Measurements from ENCODE around the gene IZUMO2. TPM values are rescaled to one million over a fixed set of nuclear protein-coding genes. Genes with fewer than 3 reads are reported as not detected.

The IZUMO2 gene
- polyA plus RNA-seq, 1 donor from 2014 or later, result not detected

DNA sequence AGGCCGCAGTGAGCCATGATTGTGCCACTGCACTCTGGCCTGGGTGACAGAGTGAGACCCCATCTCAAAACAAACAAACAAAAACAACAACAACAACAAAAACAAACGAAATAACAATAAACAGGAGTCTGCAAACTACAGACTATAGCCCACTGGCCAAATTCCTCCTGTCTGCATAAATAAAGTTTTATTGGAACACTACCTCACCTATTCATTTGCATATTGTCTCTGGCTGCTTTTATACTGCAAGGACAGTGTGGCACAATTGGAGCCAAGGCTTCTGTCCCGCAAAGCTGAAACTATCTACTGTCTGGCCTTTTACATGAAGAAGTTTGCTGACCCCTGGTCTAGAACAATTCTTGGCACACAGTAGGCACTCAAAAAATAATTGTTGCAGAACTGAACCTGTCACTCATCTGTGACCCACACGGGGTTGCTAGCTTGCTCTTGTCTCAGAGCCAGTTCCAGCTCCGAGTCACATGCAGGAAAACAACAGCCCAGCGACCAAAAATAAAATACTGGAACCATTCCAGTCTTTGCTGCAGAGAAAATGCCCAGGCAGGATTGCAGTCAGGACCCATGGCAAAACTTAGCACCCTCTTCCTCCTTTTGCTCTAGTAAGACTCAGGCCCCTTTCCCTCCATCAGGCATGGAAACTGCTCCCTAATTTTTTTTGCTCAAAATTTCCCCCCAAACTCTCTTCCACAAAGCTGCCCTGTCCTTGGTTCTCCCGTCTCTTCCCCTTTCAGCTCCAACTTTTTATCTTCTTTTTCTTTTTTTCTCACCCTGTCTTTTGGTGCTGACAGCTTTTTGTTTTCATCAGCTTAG is 35.6 kb upstream of the IZUMO2 start:
- H3K4me3 ChIP-seq (ENCODE audit: low read length), result no peak overlapping the region
- no peaks in the 10 kb centered on the region for H3K9me3 ChIP-seq (ENCODE audit: low read length)
- no peaks in the 10 kb centered on the region for H3K9me2 ChIP-seq (ENCODE audit: insufficient read depth, low read length)
- H3K79me2 ChIP-seq (replicated peaks; ENCODE audit: insufficient read depth, low read length), result no peaks in the 10 kb centered on the region
- no peak overlapping the region for H3K4me2 ChIP-seq (ENCODE audit: low read length)
- no peaks in the 10 kb centered on the region for H4K20me1 ChIP-seq (ENCODE audit: insufficient read depth)
- no peaks in the 10 kb centered on the region for H3F3A ChIP-seq (ENCODE audit: insufficient read depth, low read length, poor library complexity, severe bottlenecking)
- no peak overlapping the region for H3K27ac ChIP-seq (ENCODE audit: low read length)
- no peak for TF ChIP-seq SMC3 (conservative IDR thresholded peaks at IDR 0.05; ENCODE audit: poor library complexity)
- TF ChIP-seq RAD21 (conservative IDR thresholded peaks at IDR 0.05), result no peak
- TF ChIP-seq EZH2 (IDR thresholded peaks at IDR 0.05; ENCODE audit: borderline replicate concordance, insufficient read depth, low read length, poor library complexity, severe bottlenecking), result no peak
- TF ChIP-seq, protein P1, sequence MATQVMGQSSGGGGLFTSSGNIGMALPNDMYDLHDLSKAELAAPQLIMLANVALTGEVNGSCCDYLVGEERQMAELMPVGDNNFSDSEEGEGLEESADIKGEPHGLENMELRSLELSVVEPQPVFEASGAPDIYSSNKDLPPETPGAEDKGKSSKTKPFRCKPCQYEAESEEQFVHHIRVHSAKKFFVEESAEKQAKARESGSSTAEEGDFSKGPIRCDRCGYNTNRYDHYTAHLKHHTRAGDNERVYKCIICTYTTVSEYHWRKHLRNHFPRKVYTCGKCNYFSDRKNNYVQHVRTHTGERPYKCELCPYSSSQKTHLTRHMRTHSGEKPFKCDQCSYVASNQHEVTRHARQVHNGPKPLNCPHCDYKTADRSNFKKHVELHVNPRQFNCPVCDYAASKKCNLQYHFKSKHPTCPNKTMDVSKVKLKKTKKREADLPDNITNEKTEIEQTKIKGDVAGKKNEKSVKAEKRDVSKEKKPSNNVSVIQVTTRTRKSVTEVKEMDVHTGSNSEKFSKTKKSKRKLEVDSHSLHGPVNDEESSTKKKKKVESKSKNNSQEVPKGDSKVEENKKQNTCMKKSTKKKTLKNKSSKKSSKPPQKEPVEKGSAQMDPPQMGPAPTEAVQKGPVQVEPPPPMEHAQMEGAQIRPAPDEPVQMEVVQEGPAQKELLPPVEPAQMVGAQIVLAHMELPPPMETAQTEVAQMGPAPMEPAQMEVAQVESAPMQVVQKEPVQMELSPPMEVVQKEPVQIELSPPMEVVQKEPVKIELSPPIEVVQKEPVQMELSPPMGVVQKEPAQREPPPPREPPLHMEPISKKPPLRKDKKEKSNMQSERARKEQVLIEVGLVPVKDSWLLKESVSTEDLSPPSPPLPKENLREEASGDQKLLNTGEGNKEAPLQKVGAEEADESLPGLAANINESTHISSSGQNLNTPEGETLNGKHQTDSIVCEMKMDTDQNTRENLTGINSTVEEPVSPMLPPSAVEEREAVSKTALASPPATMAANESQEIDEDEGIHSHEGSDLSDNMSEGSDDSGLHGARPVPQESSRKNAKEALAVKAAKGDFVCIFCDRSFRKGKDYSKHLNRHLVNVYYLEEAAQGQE (IDR thresholded peaks at IDR 0.05; ENCODE audit: borderline replicate concordance), result no peak
- TF ChIP-seq POLR2AphosphoS5 (IDR thresholded peaks at IDR 0.05), result no peak
- TF ChIP-seq TAF1 (IDR thresholded peaks at IDR 0.05; ENCODE audit: low read depth), result no peak
- TF ChIP-seq EP300 (conservative IDR thresholded peaks at IDR 0.05; ENCODE audit: poor library complexity, severe bottlenecking), result no peak
- no peak for TF ChIP-seq MXI1 (conservative IDR thresholded peaks at IDR 0.05; ENCODE audit: poor library complexity, severe bottlenecking)
- TF ChIP-seq, protein P2, sequence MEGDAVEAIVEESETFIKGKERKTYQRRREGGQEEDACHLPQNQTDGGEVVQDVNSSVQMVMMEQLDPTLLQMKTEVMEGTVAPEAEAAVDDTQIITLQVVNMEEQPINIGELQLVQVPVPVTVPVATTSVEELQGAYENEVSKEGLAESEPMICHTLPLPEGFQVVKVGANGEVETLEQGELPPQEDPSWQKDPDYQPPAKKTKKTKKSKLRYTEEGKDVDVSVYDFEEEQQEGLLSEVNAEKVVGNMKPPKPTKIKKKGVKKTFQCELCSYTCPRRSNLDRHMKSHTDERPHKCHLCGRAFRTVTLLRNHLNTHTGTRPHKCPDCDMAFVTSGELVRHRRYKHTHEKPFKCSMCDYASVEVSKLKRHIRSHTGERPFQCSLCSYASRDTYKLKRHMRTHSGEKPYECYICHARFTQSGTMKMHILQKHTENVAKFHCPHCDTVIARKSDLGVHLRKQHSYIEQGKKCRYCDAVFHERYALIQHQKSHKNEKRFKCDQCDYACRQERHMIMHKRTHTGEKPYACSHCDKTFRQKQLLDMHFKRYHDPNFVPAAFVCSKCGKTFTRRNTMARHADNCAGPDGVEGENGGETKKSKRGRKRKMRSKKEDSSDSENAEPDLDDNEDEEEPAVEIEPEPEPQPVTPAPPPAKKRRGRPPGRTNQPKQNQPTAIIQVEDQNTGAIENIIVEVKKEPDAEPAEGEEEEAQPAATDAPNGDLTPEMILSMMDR (IDR thresholded peaks at IDR 0.05; ENCODE audit: poor library complexity, severe bottlenecking), result no peak
- H2AFZ ChIP-seq (ENCODE audit: low read depth, low read length), result no peak overlapping the region
- no peak overlapping the region for H3K9ac ChIP-seq (ENCODE audit: low read length)
- H3K27me3 ChIP-seq (ENCODE audit: insufficient read depth, low read depth, low read length), result peaks cover 6% of the 10 kb centered on the region
- H3K36me3 ChIP-seq (ENCODE audit: insufficient read depth, low read length), result no peaks in the 10 kb centered on the region

DNA sequence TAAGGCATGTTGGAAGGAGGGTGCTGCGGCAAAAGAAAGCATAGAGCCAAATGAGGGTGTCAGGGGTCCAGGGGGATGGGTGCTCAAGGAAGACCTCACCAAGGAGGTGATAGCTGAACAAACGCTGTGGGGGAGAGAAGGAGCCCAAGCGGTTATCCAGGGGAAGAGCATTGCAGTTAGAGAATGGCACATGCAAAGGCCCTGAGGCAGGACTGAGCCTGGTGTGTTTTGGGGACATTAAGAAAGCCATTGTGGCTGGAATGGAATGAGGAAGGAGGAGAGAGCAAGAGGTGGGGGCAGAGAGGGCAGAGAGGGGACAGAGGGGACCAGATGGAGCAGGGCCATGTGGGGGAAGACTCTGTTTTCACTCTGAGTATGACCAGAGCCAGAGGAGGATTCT is 34.3 kb upstream of the IZUMO2 start:
- Histone ChIP-seq H3K27me3 (ENCODE audit: insufficient read depth, low read depth, low read length) (no peaks in the 10 kb centered on the region), H3K9ac (ENCODE audit: low read length) (no peak overlapping the region), H3K79me2 (replicated peaks; ENCODE audit: insufficient read depth, low read length) (no peaks in the 10 kb centered on the region), H3K4me2 (ENCODE audit: low read length) (no peak overlapping the region), H3K9me2 (ENCODE audit: insufficient read depth, low read length) (no peaks in the 10 kb centered on the region), H3K36me3 (ENCODE audit: insufficient read depth, low read length) (no peaks in the 10 kb centered on the region), H3F3A (ENCODE audit: insufficient read depth, low read length, poor library complexity, severe bottlenecking) (no peaks in the 10 kb centered on the region), H2AFZ (ENCODE audit: low read depth, low read length) (no peak overlapping the region), H3K9me3 (ENCODE audit: low read length) (no peaks in the 10 kb centered on the region), H4K20me1 (ENCODE audit: insufficient read depth) (no peaks in the 10 kb centered on the region), H3K27ac (ENCODE audit: low read length) (no peak overlapping the region), H3K4me3 (ENCODE audit: low read length) (no peak overlapping the region)
- TF ChIP-seq SMC3 (conservative IDR thresholded peaks at IDR 0.05; ENCODE audit: poor library complexity) (no peak), TAF1 (IDR thresholded peaks at IDR 0.05; ENCODE audit: low read depth) (no peak), EZH2 (IDR thresholded peaks at IDR 0.05; ENCODE audit: borderline replicate concordance, insufficient read depth, low read length, poor library complexity, severe bottlenecking) (no peak), MXI1 (conservative IDR thresholded peaks at IDR 0.05; ENCODE audit: poor library complexity, severe bottlenecking) (no peak), POLR2AphosphoS5 (IDR thresholded peaks at IDR 0.05) (no peak), EP300 (conservative IDR thresholded peaks at IDR 0.05; ENCODE audit: poor library complexity, severe bottlenecking) (no peak), RAD21 (conservative IDR thresholded peaks at IDR 0.05) (no peak)
- TF ChIP-seq, protein P2 (IDR thresholded peaks at IDR 0.05; ENCODE audit: poor library complexity, severe bottlenecking), result no peak
- TF ChIP-seq, protein P1 (IDR thresholded peaks at IDR 0.05; ENCODE audit: borderline replicate concordance), result no peak

Data from neural cell (in vitro differentiated cells).